GM19438 (cell line): ENCODE data around the gene RAPGEF1.
A peak's percentile ranks its signal among the peaks of the same experiment; 100 is the strongest.
"Not testable (repeated sequence)": the region's sequence is repeated elsewhere in the genome, so short reads cannot be mapped to it uniquely, and the experiment has no call there.

ENCODE experiments used
- ATAC-seq: cut with Tn5 transposase; IDR thresholded peaks from one replicate; pipeline ENCODE4 v1.9.1; 2021; ENCODE audit warnings: low read depth; ENCODE audit not compliant: unreplicated experiment

The RAPGEF1 gene

DNA sequence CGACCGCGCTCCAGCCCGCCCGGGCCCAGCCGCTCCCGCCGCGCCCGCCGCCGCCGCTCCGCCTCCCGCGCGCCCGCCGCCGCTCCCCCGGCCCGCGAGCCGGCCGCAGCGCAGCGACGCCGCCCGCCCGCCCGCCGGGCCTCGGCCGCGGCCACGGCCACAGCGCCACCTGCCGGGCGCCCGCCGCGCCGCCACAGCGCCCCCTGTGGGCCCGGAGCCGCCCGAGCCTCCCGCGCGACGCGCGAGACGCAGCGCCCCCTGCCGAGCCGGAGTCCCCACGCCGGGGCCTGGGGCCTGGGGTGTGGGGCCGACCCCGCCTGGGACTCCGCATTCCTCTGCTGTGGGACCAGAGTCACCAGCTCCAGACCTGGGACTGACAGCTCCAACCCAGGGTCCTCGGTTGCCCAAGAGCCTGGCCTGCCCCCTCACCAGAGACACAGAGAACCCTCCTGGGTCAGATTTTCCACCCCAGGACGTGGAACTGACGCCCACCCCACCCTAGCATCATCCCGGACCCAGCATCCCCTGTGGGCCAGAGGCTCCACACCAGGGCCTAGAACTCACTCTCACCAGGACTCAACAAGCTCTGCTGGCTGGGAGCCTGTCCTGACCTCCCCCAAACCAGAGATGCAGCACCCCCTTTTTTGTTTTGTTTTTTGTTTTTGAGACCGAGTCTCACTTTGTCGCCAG is at the start of gene RAPGEF1:
RAPGEF1 (minus strand) TSS at position 118 of the 690 bp plus-strand sequence. CDS start 246 bp downstream, outside the sequence.
- peak; percentile 43 for ATAC-seq

DNA sequence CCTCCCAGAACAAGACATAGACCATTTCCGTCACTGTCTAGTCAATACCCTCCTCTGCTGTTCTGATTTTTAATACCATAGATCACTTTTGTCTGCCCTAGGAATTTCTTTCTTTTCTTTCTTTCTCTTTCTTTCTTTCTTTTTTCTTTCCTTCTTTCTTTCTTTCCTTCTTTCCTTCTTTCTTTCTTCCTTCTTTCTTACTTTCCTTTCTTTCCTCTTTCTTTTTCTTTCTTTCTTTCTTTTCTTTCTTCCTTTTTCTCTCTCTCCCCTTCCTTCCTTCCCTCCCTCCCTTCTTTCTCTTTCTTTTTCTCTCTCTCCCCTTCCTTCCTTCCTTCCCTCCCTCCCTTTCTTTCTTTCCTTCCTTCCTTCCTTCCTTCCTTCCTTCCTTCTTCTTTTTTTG is 49.0 kb upstream of the RAPGEF1 start:
- ATAC-seq: no peak

DNA sequence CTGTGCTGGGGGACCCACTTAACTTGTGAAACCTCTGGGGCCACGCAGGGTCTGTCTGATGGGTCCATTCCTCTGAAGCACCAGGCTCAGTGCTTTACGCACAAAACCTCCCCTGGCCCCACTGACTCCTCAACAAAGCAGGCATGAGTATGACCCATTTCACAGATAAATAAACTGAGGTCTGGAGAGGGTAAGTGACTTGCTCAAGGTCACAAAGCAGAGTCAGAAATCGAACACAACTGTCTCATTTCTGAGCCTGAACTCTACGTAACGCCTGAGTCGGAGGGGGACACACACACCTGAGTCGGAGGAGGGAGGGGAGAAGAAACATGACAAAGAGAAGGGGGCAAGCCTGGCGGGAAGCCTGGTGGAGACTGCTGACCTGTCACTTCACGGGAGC is 48.0 kb upstream of the RAPGEF1 start:
- ATAC-seq: no peak

GRCh38 chr9:131784748-131785501 is 45.0 kb upstream of the RAPGEF1 start:
- ATAC-seq: no peak

- ATAC-seq: no peak
Measured at GRCh38 chr9:131781069-131781468, 41.2 kb upstream of the RAPGEF1 start.

DNA sequence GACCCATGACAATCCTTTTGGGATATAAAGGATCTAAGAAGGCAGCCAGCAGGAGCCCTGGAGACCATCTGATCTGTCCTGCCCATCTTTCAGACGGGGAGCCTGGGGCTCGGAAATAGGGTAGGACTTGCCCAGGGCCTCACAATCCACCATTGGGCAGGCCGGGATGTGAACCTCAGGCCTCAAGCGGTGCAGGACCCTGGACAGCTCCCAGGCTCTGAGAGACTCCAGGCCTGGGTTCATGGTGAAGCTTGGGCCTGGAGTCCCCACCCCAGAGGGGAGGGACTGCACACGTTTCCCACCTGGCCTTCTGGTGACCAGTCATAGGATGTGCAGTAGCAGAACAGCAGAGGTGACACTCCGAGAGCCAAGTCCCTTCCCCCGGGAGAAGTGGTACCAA is 36.6 kb upstream of the RAPGEF1 start:
- no peak for ATAC-seq

DNA sequence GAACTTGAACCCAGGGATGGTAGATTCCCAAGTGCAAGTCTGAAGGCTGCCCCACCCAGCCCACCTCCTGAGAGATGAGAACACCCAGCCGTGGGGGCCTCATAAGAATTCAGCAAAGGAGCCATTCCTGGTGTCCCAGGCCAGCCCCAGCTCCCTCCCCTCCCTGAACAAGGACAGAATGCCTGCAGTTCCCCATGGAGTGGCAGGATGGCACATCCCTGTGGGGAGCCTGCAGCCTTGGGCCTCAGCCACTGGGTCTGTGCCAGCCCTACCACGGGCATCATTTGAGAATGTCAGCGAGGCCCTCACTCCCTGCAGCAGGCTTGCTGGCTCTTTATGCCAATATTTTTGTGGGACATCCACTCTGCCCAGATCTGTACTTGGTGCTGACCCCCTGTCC is 36.2 kb upstream of the RAPGEF1 start:
- no peak for ATAC-seq

GRCh38 chr9:131774636-131775035 is 34.8 kb upstream of the RAPGEF1 start:
- ATAC-seq: no peak

DNA sequence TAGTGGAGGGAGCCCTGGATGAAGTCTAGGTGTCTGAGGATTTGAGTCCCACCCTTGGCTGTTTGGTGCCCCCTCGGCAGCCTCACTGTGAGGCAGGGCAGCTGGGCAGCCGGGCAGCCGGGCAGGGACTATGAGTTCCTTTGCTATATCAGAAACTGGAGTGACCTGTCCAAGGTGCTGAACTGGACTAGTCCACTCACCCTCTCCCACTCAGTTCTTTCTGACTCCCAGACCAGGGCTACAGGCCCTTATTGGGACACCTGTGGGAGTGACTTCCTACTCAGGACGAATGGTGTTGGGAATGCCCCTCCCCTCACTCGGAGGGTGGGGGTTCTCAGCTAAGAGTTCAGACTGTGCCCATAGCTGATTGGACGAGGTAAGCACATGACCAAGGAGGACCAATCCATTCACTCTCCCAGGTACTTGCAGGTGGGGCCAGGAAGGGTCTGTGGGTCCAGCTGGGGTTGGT is 34.1 kb upstream of the RAPGEF1 start:
- no peak for ATAC-seq

DNA sequence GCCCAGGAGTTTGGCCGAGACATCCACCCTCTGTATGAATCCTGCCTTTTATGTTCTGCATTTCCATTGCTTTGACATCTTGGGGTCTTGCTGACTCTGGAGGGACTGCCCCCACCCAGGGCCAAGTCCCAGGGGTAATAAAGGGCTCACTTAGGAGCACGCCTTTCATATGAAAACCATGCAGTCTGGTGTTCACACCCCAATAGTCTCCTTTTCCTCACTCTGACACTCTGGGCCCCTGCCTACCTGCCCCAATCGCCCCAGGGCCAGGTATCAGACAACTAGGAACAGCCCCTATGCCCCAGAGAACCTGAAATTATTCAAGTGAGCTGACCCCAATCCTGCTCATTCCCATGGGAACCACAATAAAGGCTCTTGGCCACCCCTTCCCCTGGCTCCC is 33.1 kb upstream of the RAPGEF1 start:
- no peak for ATAC-seq

DNA sequence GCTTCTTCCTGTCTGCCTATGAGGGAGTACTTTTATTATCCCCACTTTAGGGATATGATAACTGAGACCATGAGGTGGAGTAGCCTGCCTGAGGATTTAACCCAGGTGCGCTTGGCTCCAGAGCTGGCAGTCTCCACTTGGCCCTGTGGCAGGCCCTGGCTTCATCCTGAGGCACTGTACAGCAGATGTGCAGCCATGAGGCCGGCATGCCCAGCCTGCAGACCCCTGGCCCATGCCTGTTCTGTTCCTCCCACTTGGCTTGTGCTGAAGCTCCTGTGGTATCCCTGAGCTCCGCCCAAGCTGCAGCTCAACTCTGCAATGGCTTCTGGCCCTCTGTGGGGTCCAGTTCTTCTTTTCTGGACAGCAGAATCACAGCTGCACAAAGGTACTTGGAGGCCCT is 31.8 kb upstream of the RAPGEF1 start:
- ATAC-seq: no peak

- ATAC-seq: no peak
Measured at GRCh38 chr9:131769361-131769760, 29.5 kb upstream of the RAPGEF1 start.

DNA sequence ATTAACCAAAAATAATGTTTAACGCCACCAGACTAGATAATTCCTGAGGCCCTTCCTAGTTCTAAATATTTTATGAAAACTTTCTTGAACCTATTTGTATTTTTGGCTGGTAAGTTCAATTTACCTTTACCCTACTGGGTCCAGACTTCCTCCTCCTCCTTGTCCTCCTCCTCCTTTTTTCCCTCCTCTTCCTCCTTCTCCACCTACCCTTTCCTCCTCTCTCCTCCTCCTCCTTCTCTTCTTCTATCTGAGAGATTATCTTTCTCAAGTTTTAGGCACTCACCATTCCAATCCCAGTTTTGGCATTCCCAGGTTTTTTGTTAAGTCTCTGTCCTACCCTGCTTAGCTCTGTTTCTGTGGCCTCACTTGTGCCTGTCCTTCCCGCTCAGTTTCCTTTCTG is 24.7 kb upstream of the RAPGEF1 start:
- ATAC-seq: no peak

DNA sequence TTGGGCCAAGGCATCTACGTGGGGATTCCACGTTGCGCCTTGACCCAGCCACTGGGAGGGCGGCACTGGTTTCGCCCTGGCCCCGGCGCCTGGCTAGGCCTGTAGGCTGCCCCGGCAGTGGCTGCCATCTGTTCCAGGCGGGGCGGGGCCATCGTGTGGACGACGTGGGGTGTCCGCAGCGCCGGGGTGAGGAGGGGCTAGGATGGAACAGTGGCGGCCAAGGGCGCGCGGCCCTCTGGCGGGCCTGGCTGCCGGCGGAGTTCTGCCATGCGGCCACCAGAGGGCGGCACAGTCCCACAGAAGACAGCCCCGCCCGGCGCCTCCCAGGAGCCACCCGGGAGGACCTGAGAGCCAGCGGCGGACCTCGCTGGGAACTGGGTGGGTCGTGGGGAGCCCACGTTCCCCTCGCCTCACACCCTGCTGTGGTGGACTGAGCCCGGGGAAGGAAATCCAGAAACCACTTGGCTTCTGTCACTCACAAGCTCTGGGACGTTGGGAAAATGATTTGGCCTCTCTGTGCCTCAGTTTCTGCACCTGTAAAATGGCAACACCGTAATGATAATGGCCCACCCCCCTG is 22.6 kb upstream of the RAPGEF1 start:
- no peak for ATAC-seq

DNA sequence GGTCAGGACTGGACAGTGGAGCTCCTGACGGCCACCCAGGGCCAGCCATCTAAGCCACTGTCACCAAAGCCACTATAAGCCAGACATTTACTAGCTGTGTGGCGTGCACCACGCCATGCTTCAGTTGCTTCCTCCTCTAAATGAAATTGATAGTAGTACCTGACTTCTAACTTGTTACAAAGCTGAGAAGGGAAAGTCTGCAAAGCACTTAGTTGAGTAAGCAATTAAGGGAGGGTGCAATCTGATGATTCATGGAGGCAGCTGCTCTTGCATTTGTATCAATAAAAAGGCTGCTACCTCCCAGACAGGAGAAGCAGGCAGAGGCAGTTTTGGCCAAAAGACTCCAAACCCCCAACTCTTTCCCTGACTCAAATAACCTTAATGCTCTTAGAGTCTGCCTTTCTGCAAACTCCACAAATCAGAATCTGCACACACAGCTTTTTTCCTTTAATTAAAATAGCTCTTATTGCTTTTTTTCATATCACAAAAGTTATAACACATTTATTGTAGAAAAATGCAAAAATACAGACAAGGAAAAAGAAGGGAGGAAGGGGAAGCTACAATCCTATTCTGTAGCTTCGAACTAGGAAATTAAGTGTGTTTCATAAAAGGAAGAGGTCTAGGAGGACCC is 19.3 kb upstream of the RAPGEF1 start:
- no peak for ATAC-seq

DNA sequence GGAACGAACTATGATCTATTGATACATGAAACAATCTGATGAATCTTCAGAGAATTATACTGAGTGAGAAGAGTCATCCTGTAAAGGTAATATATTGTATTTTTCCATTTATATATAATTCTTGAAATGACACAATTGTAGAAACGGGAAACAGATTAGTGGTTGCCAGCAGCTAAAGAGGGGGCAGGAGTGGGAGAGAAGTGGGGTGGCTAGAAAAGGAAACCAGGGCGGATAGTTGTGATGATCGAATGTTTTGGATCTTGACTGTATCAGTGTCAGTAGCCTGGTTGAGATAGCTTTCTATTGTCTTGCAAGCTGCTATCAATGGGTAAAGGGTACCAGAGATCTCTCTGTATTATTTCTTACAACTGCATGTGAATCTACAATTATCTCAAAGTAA is 17.7 kb upstream of the RAPGEF1 start:
- no peak for ATAC-seq

GRCh38 chr9:131755541-131756198 is 15.8 kb upstream of the RAPGEF1 start:
- no peak for ATAC-seq

GRCh38 chr9:131754846-131755245 is 15.0 kb upstream of the RAPGEF1 start:
- ATAC-seq: no peak

- ATAC-seq: not testable (repeated sequence)
Measured at GRCh38 chr9:131753751-131754150, 13.9 kb upstream of the RAPGEF1 start.

DNA sequence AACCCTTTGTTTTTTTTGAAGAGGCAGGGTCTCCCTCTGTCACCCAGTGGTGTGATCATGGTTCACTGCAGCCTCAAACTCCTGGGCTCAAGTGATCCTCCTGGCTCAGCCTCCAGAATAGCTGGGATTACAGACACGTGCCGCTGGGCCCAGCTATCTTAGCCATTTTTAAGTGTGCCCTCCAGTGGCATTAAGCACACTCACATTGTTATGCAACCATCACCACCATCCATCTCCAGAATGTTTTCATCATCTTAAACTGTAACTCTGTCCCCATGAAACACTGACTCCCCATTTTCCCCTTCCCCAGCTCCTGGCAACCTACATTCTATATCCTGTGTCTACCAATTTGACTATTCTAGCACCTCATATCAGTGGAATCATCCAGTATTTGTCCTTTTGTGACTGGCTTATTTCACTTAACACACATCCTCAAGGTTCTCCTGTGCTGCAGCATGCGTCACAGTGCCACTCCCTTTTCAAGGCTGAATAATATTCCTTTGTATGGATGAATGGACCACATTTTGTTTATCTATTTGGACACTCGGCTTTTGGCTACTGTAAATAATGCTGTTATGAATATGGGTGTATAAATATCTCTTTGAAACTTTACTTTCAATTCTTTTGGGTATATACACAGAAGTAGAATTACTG is 12.5 kb upstream of the RAPGEF1 start:
- no peak for ATAC-seq
